Body of pancreas (tissue), 4 donors: ENCODE results near the gene GPR156. TPM values are rescaled to one million over a fixed set of nuclear protein-coding genes. Genes with fewer than 3 reads are reported as not detected.

Experiments
- ATAC-seq: fragments of 150-250 bp; one replicate; pipeline ENCODE4 v1.9.1; 2016
- DNase-seq, 4 donors: peaks; one replicate each; pipeline ENCODE4 v3.0.0-alpha.2; 2019
- H3K27ac ChIP-seq, 4 donors: fragments of 200-600 bp; sonication (generic); 1 replicate in 3 of 4; 2 replicates in 1 of 4; pipeline versions ENCODE4 v1.5.1 to v1.6.1; 2016 to 2019; ENCODE audit warnings: mild to moderate bottlenecking in 1 of 4, mixed read lengths in 1 of 4, moderate library complexity in 1 of 4
- H3K27me3 ChIP-seq, 2 donors: fragments of 200-600 bp; sonication (generic); one replicate each; pipeline ENCODE4 v1.6.0; 2016; ENCODE audit warnings: mild to moderate bottlenecking in 1 of 2
- H3K36me3 ChIP-seq, 2 donors: fragments of 200-600 bp; sonication (generic); replicated peaks in 1 of 2; 2 replicates each; pipeline ENCODE4 v1.5.1; 2016; ENCODE audit warnings: low read depth in 2 of 2; ENCODE audit not compliant: insufficient read depth in 1 of 2
- H3K4me1 ChIP-seq: fragments of 200-600 bp; sonication (generic); one replicate; pipeline ENCODE4 v1.6.0; 2016
- H3K4me3 ChIP-seq, 2 donors: fragments of 200-600 bp; sonication (generic); 1 replicate in 1 of 2; 2 replicates in 1 of 2; pipeline ENCODE4 v1.5.1; 2016 to 2019
- H3K9me3 ChIP-seq, 3 donors: fragments of 200-600 bp; sonication (generic); 1 replicate in 2 of 3; 2 replicates in 1 of 3; pipeline ENCODE4 v1.5.1; 2016
- POLR2A ChIP-seq, 3 donors: fragments of 450-650 bp; IDR thresholded peaks; one replicate each; pipeline ENCODE4 v1.6.1; 2016; ENCODE audit warnings: antibody characterized with exemption in 3 of 3, mild to moderate bottlenecking in 2 of 3
- whole genome bisulfite sequencing, 2 donors: methylation state at CpG; one replicate each; pipeline ENCODE4 v1.1.5; 2017; 5-methylcytosine and 5-hydroxymethylcytosine counted together
- intact Hi-C: fragments of 100-400 bp; cut with DNase I; formaldehyde crosslinking; loops from one replicate; pipeline ENCODE4 v1.15.1; 2023
- total RNA-seq, 2 donors: library from RNA; depleted of rRNA; stranded (reverse); fragments of >200 nt; gene quantifications; one replicate each; pipeline ENCODE4 v1.1.0, GENCODE V29; 2016
- TF ChIP-seq, protein P1 (sequence below), 7 experiments: fragments of 450-650 bp in 4 of 7; fragments of 200-600 bp in 3 of 7; sonication (generic) in 3 of 7; IDR thresholded peaks; one replicate each; pipeline ENCODE4 v1.5.1; 2016 to 2019; ENCODE audit warnings: antibody characterized with exemption in 7 of 7

GPR156 gene
- total RNA-seq, 2 donors from 2014 or later: not detected

- DNase-seq (no peak), ATAC-seq (no peak)
- WGBS, 2 donors: 50 to 52% methylated on average over 2 of the region's 2 CpGs
- H3K4me1 ChIP-seq: no peaks in the 10 kb centered on the region
- H3K27ac ChIP-seq: no peak overlapping the region
- no peaks in the 10 kb centered on the region for H3K36me3 ChIP-seq
- H3K27me3 ChIP-seq: no peaks in the 10 kb centered on the region
- no peaks in the 10 kb centered on the region for H3K9me3 ChIP-seq
- intact Hi-C loops: no loop called here
- H3K4me3 ChIP-seq: no peak overlapping the region
- TF ChIP-seq, protein P1, sequence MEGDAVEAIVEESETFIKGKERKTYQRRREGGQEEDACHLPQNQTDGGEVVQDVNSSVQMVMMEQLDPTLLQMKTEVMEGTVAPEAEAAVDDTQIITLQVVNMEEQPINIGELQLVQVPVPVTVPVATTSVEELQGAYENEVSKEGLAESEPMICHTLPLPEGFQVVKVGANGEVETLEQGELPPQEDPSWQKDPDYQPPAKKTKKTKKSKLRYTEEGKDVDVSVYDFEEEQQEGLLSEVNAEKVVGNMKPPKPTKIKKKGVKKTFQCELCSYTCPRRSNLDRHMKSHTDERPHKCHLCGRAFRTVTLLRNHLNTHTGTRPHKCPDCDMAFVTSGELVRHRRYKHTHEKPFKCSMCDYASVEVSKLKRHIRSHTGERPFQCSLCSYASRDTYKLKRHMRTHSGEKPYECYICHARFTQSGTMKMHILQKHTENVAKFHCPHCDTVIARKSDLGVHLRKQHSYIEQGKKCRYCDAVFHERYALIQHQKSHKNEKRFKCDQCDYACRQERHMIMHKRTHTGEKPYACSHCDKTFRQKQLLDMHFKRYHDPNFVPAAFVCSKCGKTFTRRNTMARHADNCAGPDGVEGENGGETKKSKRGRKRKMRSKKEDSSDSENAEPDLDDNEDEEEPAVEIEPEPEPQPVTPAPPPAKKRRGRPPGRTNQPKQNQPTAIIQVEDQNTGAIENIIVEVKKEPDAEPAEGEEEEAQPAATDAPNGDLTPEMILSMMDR (IDR thresholded peaks at IDR 0.05): no peak
Measured at GRCh38 chr3:120276767-120277166, 8.3 kb downstream of the GPR156 start.

- TF ChIP-seq, protein P1 (IDR thresholded peaks at IDR 0.05): no peak
- TF ChIP-seq POLR2A (IDR thresholded peaks at IDR 0.05): no peak
- intact Hi-C loops: no loop called here
- ATAC-seq (no peak), DNase-seq (no peak)
- no peaks in the 10 kb centered on the region for H3K27me3 ChIP-seq
- H3K9me3 ChIP-seq: no peaks in the 10 kb centered on the region
- no peaks in the 10 kb centered on the region for H3K36me3 ChIP-seq
- 28 to 32% methylated on average over 4 of the region's 4 CpGs for WGBS, 2 donors
- no peaks in the 10 kb centered on the region for H3K4me1 ChIP-seq
- no peak overlapping the region for H3K4me3 ChIP-seq
- H3K27ac ChIP-seq: no peak overlapping the region
Measured at GRCh38 chr3:120275618-120276017, 9.4 kb downstream of the GPR156 start.

GRCh38 chr3:120274739-120275167 is 10.3 kb downstream of the GPR156 start:
- no peaks in the 10 kb centered on the region for H3K27me3 ChIP-seq
- peak; percentile 42 for ATAC-seq
- H3K4me1 ChIP-seq: no peaks in the 10 kb centered on the region
- H3K4me3 ChIP-seq: no peak overlapping the region
- no peak overlapping the region for H3K27ac ChIP-seq
- intact Hi-C loops: no loop called here
- H3K36me3 ChIP-seq: no peaks in the 10 kb centered on the region
- TF ChIP-seq, protein P1 (IDR thresholded peaks at IDR 0.05): no peak
- no peak for TF ChIP-seq POLR2A (IDR thresholded peaks at IDR 0.05)
- no peaks in the 10 kb centered on the region for H3K9me3 ChIP-seq
- 15 to 30% methylated on average over 5 of the region's 5 CpGs for WGBS, 2 donors
- peak in 3 of 4 donors; percentile 29 to 48 (median 37) for DNase-seq

GRCh38 chr3:120272286-120272685 is 12.7 kb downstream of the GPR156 start:
- Histone ChIP-seq H3K27me3 (no peaks in the 10 kb centered on the region), H3K27ac (no peak overlapping the region), H3K4me3 (no peak overlapping the region), H3K36me3 (no peaks in the 10 kb centered on the region), H3K9me3 (no peaks in the 10 kb centered on the region), H3K4me1 (no peaks in the 10 kb centered on the region)
- no peak for DNase-seq
- intact Hi-C loops: no loop called here
- 42 to 78% methylated on average over 1 of the region's 1 CpG for WGBS, 2 donors
- ATAC-seq: no peak
- TF ChIP-seq, protein P1 (IDR thresholded peaks at IDR 0.05): no peak
- no peak for TF ChIP-seq POLR2A (IDR thresholded peaks at IDR 0.05)

DNA sequence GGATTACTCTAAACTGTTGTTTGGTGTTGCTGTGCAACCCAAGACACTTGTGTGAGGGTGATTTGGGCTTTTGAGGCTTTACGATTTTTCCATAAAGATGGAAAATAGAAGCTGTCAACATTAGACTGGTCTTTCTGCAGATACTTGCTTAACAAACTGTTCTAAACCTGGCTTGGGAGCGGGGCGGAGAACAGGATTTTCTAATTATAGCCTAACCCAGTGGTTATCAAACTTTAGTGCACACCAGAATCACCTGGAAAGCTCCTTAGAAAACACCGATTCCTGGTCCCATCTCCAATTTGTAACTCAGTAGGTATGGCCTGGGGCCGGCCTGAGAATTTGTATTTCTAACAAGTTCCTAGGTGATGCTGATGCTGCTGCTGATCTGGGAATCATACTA is 19.0 kb downstream of the GPR156 start:
- Histone ChIP-seq H3K27me3 (no peaks in the 10 kb centered on the region), H3K27ac (no peak overlapping the region), H3K36me3 (no peaks in the 10 kb centered on the region), H3K9me3 (no peaks in the 10 kb centered on the region), H3K4me1 (no peaks in the 10 kb centered on the region), H3K4me3 (no peak overlapping the region)
- DNase-seq (no peak), ATAC-seq (no peak)
- TF ChIP-seq POLR2A (IDR thresholded peaks at IDR 0.05): no peak
- TF ChIP-seq, protein P1 (IDR thresholded peaks at IDR 0.05): no peak
- intact Hi-C loops: no loop called here
- WGBS, 2 donors: 62 to 63% methylated on average over 5 of the region's 5 CpGs
